Lower leg skin (tissue), 4 donors: ENCODE data around the gene PKD2. TPM values are rescaled to one million over a fixed set of nuclear protein-coding genes. Genes with fewer than 3 reads are reported as not detected.

ENCODE experiments used
- DNase-seq, 2 donors: peaks; one replicate each; pipeline ENCODE4 v3.0.0-alpha.2; 2019; ENCODE audit warnings: low spot score in 2 of 2
- H3K4me3 ChIP-seq: fragments of 200-600 bp; sonication (generic); 2 replicates; pipeline ENCODE4 v1.5.1; 2017; ENCODE audit warnings: mild to moderate bottlenecking, low read depth; ENCODE audit not compliant: poor library complexity, severe bottlenecking
- CTCF ChIP-seq, 3 donors: fragments of 450-650 bp; IDR thresholded peaks; one replicate each; pipeline ENCODE4 v1.5.1; 2016; ENCODE audit warnings: antibody characterized with exemption in 3 of 3, mild to moderate bottlenecking in 3 of 3, moderate library complexity in 2 of 3
- POLR2A ChIP-seq, 2 donors: fragments of 450-650 bp; IDR thresholded peaks; one replicate each; pipeline ENCODE4 v1.6.1; 2016 to 2017; ENCODE audit warnings: antibody characterized with exemption in 2 of 2, mild to moderate bottlenecking in 1 of 2, moderate library complexity in 1 of 2
- WGBS, 2 donors: methylation state at CpG; one replicate each; pipeline ENCODE4 v1.1.5; 2018; 5-methylcytosine and 5-hydroxymethylcytosine counted together
- intact Hi-C: fragments of 100-400 bp; cut with DNase I; formaldehyde crosslinking; loops from one replicate; pipeline ENCODE4 v1.15.0; 2023; ENCODE audit warnings: low total_unique reads
- total RNA-seq, 4 donors: library from RNA; depleted of rRNA; stranded (reverse); fragments of >200 nt; gene quantifications; one replicate each; pipeline ENCODE4 v1.1.0, GENCODE V29; 2016

The PKD2 gene
- total RNA-seq, 4 donors from 2014 or later: 17.3 to 25.4 (median 21.7) TPM

DNA sequence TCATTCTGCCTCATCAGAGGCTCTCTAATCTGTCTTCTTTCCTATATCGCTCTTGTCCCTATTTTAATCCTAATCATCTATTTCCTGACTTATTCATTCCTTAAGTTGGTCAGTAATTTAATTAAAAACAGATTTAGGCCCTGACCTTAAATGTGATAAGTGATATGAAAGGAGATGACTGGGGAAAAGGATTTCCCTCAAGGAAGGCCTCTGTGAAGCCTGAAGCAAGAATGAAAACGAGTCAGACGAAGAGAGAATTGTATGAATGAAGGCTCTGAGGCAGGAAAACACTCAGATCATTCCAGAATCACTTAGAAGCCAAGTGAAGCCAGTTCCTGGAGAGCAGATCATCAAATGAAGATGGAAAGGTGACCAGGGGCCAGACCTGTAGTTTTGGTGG, 22.1 kb downstream of the PKD2 start:
- H3K4me3 ChIP-seq: no peak overlapping the region
- TF ChIP-seq POLR2A (IDR thresholded peaks at IDR 0.05) (no peak), CTCF (IDR thresholded peaks at IDR 0.05) (no peak)
- WGBS, 2 donors: 74 to 76% methylated on average over 3 of the region's 3 CpGs
- no peak for DNase-seq
- intact Hi-C loops: no loop called here

- no peak overlapping the region for H3K4me3 ChIP-seq
- intact Hi-C loops: loop anchor here (10.0 kb wide), 1 partner anchor 484 kb away; no protein-coding TSS in a partner anchor
- WGBS, 2 donors: 85 to 88% methylated on average over 12 of the region's 12 CpGs
- no peak for TF ChIP-seq CTCF (IDR thresholded peaks at IDR 0.05)
- TF ChIP-seq POLR2A (IDR thresholded peaks at IDR 0.05): no peak
- no peak for DNase-seq
Observed at GRCh38 chr4:88030565-88031310, 23.3 kb downstream of the PKD2 start.

GRCh38 chr4:88033309-88033708, 25.9 kb downstream of the PKD2 start:
- no peak overlapping the region for H3K4me3 ChIP-seq
- peak in 1 of 2 donors; percentile 40 for DNase-seq
- no peak for TF ChIP-seq POLR2A (IDR thresholded peaks at IDR 0.05)
- no peak for TF ChIP-seq CTCF (IDR thresholded peaks at IDR 0.05)
- intact Hi-C loops: loop anchor here (10.0 kb wide), 1 partner anchor 481 kb away; no protein-coding TSS in a partner anchor

DNA sequence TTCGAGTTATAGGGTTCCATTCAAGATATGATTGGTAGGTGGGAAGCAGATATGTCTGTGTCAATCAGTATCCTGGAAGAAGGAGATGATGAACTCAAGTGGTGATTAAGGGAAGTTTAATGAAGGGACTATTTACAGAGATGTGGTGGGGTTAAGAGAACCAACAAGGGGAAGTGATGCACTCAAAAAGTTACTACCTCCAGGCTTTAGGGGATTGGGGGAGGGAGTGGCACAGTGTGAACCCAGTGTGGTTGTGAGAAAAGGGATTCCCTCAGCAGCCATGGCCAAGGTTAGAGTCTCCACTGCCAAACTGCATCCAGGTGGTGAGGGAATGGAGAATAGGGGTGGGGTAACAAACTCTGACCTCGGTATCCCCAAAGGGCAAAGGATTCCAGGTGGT, 27.9 kb downstream of the PKD2 start:
- DNase-seq: no peak
- 85 to 93% methylated on average over 2 of the region's 2 CpGs for WGBS, 2 donors
- no peak for TF ChIP-seq POLR2A (IDR thresholded peaks at IDR 0.05)
- no peak for TF ChIP-seq CTCF (IDR thresholded peaks at IDR 0.05)
- H3K4me3 ChIP-seq: no peak overlapping the region
- intact Hi-C loops: loop anchor here (10.0 kb wide), 1 partner anchor 480 kb away; no protein-coding TSS in a partner anchor

GRCh38 chr4:88037447-88037846, 30.0 kb downstream of the PKD2 start:
- TF ChIP-seq CTCF (IDR thresholded peaks at IDR 0.05) (no peak), POLR2A (IDR thresholded peaks at IDR 0.05) (no peak)

More at GRCh38 chr4:88037447-88037846, 30.0 kb downstream of the PKD2 start:
- no peak overlapping the region for H3K4me3 ChIP-seq
- 53 to 70% methylated on average over 1 of the region's 1 CpG for WGBS, 2 donors
- no peak for DNase-seq
- intact Hi-C loops: loop anchor here (10.0 kb wide), 1 partner anchor 477 kb away; no protein-coding TSS in a partner anchor
